Activated T-helper 1 cell treated with anti-CD3 and anti-CD28 coated beads, Interleukin-12 subunit alpha, Interleukin-12 subunit beta, Interleukin-2, Interleukin-4 antibody, amounts not matched to agents 30 ng/mL and 10 ng/mL and 1 ng/mL, durations not matched to agents 14 hours and 24 hours and 36 hours (primary cell): ENCODE data around the gene ERBB2. TPM values are rescaled to one million over a fixed set of nuclear protein-coding genes. Genes with fewer than 3 reads are reported as not detected.

Experiments
- DNase-seq: peaks from one replicate; pipeline ENCODE4 v3.0.0; 2021; ENCODE audit warnings: low spot score
- H3K27ac Mint-ChIP-seq: one replicate; pipeline ENCODE4 v1.8.0; 2021; ENCODE audit warnings: mild to moderate bottlenecking, mixed read lengths
- H3K27me3 Mint-ChIP-seq: one replicate; pipeline ENCODE4 v1.8.0; 2022; ENCODE audit warnings: mild to moderate bottlenecking, moderate library complexity, mixed read lengths; ENCODE audit not compliant: insufficient read depth
- H3K36me3 Mint-ChIP-seq: one replicate; pipeline ENCODE4 v1.8.0; 2021; ENCODE audit warnings: low read depth, mixed read lengths
- H3K4me1 Mint-ChIP-seq: one replicate; pipeline ENCODE4 v1.8.0; 2021; ENCODE audit warnings: low read depth, mixed read lengths
- H3K4me3 Mint-ChIP-seq: one replicate; pipeline ENCODE4 v1.8.0; 2021; ENCODE audit warnings: mild to moderate bottlenecking, moderate library complexity, mixed read lengths
- H3K9me3 Mint-ChIP-seq: one replicate; pipeline ENCODE4 v1.8.0; 2021; ENCODE audit warnings: mixed read lengths
- intact Hi-C: fragments of 100-400 bp; cut with micrococcal nuclease; formaldehyde crosslinking; loops from one replicate; pipeline ENCODE4 v1.15.1; 2024
- total RNA-seq: library from RNA; stranded (reverse); gene quantifications from 2 replicates; pipeline ENCODE4 v1.2.3, GENCODE V29; 2022

The ERBB2 gene
- 2.5 and 3.0 TPM in 2 replicates for total RNA-seq

DNA sequence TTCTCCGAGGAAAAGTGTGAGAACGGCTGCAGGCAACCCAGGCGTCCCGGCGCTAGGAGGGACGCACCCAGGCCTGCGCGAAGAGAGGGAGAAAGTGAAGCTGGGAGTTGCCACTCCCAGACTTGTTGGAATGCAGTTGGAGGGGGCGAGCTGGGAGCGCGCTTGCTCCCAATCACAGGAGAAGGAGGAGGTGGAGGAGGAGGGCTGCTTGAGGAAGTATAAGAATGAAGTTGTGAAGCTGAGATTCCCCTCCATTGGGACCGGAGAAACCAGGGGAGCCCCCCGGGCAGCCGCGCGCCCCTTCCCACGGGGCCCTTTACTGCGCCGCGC is at the start of gene ERBB2:
Gene ERBB2, plus strand, starts transcription at position 247 of the 330 bp plus-strand sequence. CDS start 175 bp downstream, outside the sequence.
- intact Hi-C loops, result no loop called here

DNA sequence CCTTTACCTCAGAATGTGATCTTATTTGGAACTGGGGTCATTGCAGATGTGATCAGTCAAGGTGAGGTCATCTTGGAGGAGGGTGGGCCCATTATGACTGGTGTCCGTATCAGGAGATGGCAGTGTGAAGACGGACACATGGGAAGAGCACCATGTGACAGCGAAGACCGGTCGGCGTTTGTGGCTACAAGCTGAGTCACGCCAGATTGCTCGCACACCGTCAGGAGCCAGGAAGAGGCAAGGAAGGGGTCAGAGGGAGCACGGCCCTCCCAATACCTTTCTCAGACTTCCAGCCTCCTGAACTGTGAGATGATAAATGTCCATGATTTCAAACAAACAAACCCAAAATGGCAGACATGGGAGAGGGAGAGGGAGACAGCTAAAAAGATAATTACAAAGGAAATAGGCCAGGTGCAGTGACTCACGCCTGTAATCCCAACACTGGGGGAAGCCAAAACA is 49.7 kb upstream of the ERBB2 start:
- intact Hi-C loops, result no loop called here
- Mint-ChIP-seq H3K4me3 (no peak overlapping the region), H3K36me3 (peaks cover 4% of the 10 kb centered on the region), H3K4me1 (no peaks in the 10 kb centered on the region), H3K9me3 (no peaks in the 10 kb centered on the region), H3K27ac (no peak overlapping the region), H3K27me3 (no peaks in the 10 kb centered on the region)
- DNase-seq, result no peak

More for the DNA sequence above, at the start of gene ERBB2:
- DNase-seq, result no peak
- Mint-ChIP-seq H3K27ac (no peak within 1 kb of the TSS), H3K36me3 (peaks cover 2% of the 10 kb centered on the region), H3K4me3 (no peak within 1 kb of the TSS), H3K27me3 (peaks cover 45% of the 10 kb centered on the region), H3K4me1 (peaks cover 7% of the 10 kb centered on the region), H3K9me3 (no peaks in the 10 kb centered on the region)

DNA sequence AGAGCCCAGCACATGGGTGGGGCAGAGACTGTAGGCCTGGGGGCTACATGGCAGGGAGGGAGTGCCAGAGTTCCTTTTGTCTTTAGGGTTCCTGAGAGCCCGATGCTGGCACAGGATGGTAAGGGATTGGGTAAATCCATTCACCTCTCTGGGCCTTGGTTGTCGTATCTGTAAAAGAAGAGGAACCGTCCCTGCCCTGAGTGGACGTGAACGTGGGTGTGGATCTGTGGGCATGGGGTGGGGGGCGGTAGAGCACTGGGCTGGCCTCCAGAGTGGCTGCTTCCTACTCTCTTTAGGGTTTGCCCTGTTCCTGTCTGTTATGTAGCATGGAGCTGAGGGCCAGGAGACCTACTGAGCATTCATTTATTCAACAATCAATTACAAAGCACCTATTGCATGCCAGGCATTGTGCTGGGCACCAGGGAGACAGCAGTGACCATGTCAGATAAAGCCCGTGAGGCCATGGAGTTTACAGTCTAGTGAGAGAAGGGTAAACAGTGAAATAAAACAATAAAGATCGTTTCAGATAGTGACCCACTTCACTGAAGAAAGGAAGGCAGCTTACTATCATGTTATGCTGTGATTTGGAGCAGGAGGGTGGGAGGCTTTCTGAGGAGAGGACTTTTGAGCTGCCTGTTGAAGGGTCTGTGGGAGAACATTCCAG is 47.8 kb upstream of the ERBB2 start:
- DNase-seq, result no peak
- Mint-ChIP-seq H3K27ac (no peak overlapping the region), H3K4me1 (no peaks in the 10 kb centered on the region), H3K9me3 (no peaks in the 10 kb centered on the region), H3K36me3 (peaks cover 6% of the 10 kb centered on the region), H3K27me3 (no peaks in the 10 kb centered on the region), H3K4me3 (no peak overlapping the region)
- intact Hi-C loops, result no loop called here

DNA sequence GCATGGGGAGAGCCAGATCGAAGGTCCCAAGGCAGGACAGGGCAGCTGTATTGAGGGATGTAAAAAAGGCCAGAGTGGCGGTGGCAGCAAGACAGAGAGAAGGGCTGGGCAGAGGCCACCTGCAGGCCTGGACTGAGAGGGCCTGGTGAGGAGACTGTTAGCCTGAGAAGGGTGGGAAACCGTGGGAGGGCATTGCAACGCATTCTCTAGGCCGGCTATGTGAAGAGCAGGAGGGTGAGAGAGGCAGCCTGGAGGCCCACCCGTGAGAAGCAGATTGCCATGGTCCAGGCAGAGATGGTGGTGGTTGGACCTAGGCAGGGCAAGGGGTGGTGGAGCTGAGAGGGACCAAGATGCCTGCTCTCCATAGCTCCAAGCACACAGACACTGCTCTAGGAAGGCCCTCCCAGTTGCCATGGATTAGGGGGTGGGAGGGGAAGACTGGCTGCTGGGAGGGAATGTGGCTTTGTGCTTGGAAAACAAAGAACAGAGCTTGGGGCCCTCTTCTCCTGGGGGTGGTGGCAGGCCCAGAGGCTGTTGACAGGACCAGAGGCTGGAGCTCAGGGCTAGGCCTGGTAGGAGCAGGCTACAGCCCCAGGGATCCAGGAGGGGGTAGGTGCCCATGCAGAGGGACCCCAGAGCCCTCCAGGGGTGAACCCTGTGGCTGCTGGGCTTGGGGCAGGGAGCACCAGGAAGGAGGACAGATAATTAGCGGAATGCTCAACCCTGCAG is 47.1 kb upstream of the ERBB2 start:
- H3K27ac Mint-ChIP-seq, result no peak overlapping the region
- no peaks in the 10 kb centered on the region for H3K27me3 Mint-ChIP-seq
- peaks cover 6% of the 10 kb centered on the region for H3K36me3 Mint-ChIP-seq
- DNase-seq, result no peak
- no peaks in the 10 kb centered on the region for H3K4me1 Mint-ChIP-seq
- H3K4me3 Mint-ChIP-seq, result no peak overlapping the region
- no peaks in the 10 kb centered on the region for H3K9me3 Mint-ChIP-seq
- intact Hi-C loops, result loop anchor here (1.0 kb wide), 1 partner anchor 30 kb away; no protein-coding TSS in a partner anchor

DNA sequence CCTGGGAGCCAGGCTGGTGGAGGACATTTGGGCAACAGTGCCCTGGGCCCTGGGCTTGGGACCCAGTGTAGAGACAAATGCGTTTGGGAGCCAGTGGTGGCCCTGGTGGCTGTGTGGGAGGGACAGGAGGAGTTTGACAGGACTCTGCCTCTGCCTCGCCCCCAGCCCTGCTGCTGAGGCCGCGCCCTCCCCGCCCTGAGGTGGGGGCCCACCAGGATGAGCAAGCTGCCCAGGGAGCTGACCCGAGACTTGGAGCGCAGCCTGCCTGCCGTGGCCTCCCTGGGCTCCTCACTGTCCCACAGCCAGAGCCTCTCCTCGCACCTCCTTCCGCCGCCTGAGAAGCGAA is 46.6 kb upstream of the ERBB2 start:
- intact Hi-C loops, result loop anchor here (1.0 kb wide), 1 partner anchor 31 kb away; no protein-coding TSS in a partner anchor
- Mint-ChIP-seq H3K4me1 (no peaks in the 10 kb centered on the region), H3K4me3 (no peak overlapping the region), H3K9me3 (no peaks in the 10 kb centered on the region), H3K27ac (no peak overlapping the region), H3K27me3 (no peaks in the 10 kb centered on the region), H3K36me3 (peaks cover 10% of the 10 kb centered on the region)
- no peak for DNase-seq

DNA sequence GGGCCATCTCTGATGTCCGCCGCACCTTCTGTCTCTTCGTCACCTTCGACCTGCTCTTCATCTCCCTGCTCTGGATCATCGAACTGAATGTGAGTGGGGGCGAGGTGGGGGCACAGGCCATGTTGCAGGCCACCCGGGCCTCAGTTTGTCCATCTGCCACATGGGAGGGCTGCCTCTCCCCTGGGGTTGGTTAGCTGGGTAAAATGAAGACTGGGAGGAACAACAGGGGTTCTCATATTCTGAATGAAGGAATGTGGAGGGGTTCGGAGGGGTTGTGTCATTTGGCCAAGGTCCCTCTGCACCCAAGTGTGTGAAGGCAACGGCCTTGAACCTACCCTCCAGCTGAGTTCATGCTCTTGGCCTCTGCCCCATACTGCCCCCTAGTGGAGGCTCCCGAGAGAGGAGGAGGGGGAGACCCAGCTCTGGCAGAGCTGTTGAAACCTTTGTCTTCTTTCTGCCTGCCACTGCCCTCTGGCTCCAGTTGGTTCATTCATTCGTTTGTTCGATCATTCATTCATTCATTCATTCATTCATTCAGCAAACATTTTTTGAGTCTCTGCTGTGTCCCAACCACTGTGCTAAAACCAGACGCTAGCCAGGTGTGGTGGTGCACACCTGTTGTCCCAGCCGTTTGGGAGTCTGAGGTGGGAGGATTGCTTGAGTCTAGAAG is 46.1 kb upstream of the ERBB2 start:
- Mint-ChIP-seq H3K36me3 (peaks cover 10% of the 10 kb centered on the region), H3K9me3 (no peaks in the 10 kb centered on the region), H3K4me1 (no peaks in the 10 kb centered on the region), H3K27ac (no peak overlapping the region), H3K4me3 (no peak overlapping the region), H3K27me3 (no peaks in the 10 kb centered on the region)
- intact Hi-C loops, result loop anchor here (1.0 kb wide), 1 partner anchor 31 kb away; no protein-coding TSS in a partner anchor
- DNase-seq, result peak; percentile 59

DNA sequence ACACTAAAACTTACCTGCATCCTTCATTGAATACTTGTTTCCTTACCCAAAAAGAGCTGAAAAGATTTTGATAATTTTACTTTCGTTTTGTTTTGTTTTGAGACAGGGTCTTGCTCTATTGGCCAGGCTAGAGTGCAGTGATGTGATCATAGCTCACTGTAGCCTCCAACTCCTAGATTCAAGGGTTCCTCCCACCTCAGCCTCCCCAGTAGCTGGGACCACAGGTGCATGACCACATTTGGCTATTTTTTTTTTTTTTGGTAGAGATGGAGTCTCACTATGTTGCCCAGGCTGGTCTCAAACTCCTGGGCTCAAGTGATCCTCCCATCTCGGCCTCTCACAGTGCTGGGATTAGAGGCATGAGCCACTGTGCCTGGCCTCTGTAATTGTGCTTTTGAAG is 44.8 kb upstream of the ERBB2 start:
- no peak for DNase-seq
- Mint-ChIP-seq H3K27ac (no peak overlapping the region), H3K27me3 (no peaks in the 10 kb centered on the region), H3K9me3 (no peaks in the 10 kb centered on the region), H3K4me3 (no peak overlapping the region), H3K4me1 (no peaks in the 10 kb centered on the region), H3K36me3 (peaks cover 8% of the 10 kb centered on the region)
- intact Hi-C loops, result no loop called here

DNA sequence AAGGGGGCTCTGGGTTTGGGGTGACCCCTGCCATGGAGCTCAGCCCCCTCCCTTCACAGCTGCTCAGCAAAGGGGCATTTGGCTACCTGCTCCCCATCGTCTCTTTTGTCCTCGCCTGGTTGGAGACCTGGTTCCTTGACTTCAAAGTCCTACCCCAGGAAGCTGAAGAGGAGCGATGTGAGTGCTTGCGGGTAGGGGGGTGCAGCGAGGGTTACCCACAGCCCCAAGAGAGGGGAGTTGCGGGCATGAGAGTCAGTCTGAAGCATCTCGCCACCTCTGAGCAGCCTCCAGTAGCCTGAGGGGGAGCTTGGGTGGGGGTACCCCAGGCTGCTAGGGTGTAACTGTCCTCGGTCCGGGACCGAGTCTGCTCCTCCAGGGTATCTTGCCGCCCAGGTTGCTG is 41.5 kb upstream of the ERBB2 start:
- H3K36me3 Mint-ChIP-seq, result peaks cover 14% of the 10 kb centered on the region
- H3K27me3 Mint-ChIP-seq, result no peaks in the 10 kb centered on the region
- no peaks in the 10 kb centered on the region for H3K4me1 Mint-ChIP-seq
- intact Hi-C loops, result no loop called here
- DNase-seq, result no peak
- H3K4me3 Mint-ChIP-seq, result no peak overlapping the region
- no peaks in the 10 kb centered on the region for H3K9me3 Mint-ChIP-seq
- no peak overlapping the region for H3K27ac Mint-ChIP-seq

DNA sequence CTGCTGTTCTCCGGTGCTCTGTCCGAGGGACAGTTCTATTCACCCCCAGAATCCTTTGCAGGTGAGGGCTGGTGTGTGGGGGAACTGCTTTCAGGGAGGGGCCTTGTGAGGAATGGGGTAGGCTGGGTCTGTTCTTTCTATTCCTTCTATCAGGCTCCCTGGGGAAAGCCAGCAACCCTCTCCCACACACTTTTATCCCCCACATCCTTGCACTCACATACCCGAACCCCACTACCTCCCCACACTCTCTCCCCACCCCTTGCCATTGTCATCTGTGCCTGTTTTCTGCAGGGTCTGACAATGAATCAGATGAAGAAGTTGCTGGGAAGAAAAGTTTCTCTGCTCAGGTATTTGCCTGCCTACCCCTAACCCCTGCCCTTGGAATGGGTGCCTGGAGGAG is 41.1 kb upstream of the ERBB2 start:
- Mint-ChIP-seq H3K4me3 (no peak overlapping the region), H3K27me3 (no peaks in the 10 kb centered on the region), H3K27ac (no peak overlapping the region), H3K4me1 (no peaks in the 10 kb centered on the region), H3K36me3 (peaks cover 14% of the 10 kb centered on the region), H3K9me3 (no peaks in the 10 kb centered on the region)
- intact Hi-C loops, result no loop called here
- no peak for DNase-seq

DNA sequence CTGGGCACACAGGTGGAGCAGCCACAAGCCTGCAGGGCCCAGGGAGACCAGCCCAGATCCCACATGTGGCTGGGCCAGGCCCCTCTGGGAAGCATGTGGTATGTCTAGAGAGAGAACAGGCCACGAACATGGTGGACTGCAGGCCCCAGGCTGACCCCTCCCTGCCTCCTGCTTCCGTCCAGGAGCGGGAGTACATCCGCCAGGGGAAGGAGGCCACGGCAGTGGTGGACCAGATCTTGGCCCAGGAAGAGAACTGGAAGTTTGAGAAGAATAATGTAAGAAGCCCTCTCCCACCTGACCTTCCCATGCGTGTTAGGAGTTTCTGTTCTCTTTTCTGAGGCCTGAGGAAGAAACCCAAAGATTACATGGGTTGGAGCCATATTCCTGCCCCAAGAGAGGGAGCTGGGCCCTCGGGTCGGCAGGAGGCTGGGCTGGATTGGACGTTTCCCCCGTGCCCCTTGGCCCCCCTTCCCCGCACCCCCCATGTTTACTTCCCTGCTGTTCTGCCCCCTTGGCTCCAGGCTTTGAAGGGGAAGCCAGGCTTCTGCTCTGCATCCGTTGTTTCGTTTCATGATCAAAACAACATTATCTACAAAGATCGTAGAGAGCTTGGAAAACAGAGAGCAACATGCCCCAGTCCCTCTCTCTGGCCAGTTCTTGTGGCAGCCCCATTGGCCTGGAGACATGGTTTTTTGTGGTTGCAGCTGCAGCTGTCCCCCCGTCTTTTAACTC is 40.4 kb upstream of the ERBB2 start:
- intact Hi-C loops, result no loop called here
- Mint-ChIP-seq H3K27me3 (no peaks in the 10 kb centered on the region), H3K4me1 (no peaks in the 10 kb centered on the region), H3K9me3 (no peaks in the 10 kb centered on the region), H3K4me3 (no peak overlapping the region), H3K27ac (no peak overlapping the region), H3K36me3 (peaks cover 14% of the 10 kb centered on the region)
- DNase-seq, result no peak

DNA sequence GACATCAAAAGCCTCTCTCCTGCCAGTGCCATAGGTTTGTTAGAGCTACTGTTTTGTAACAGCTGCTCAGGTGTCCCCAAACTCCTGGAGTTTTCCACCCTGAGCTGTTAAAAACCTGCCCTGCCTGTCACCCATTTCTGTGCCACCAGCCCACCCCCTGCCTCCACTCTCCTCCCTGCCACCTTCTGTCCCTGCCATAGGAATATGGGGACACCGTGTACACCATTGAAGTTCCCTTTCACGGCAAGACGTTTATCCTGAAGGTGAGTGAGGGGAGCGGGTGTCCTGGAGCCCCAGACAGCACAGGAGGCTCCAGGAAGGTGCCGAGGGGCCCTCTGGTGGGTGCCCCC is 39.9 kb upstream of the ERBB2 start:
- intact Hi-C loops, result no loop called here
- H3K27me3 Mint-ChIP-seq, result no peaks in the 10 kb centered on the region
- H3K36me3 Mint-ChIP-seq, result peaks cover 14% of the 10 kb centered on the region
- DNase-seq, result no peak
- no peaks in the 10 kb centered on the region for H3K4me1 Mint-ChIP-seq
- H3K27ac Mint-ChIP-seq, result no peak overlapping the region
- no peaks in the 10 kb centered on the region for H3K9me3 Mint-ChIP-seq
- no peak overlapping the region for H3K4me3 Mint-ChIP-seq

DNA sequence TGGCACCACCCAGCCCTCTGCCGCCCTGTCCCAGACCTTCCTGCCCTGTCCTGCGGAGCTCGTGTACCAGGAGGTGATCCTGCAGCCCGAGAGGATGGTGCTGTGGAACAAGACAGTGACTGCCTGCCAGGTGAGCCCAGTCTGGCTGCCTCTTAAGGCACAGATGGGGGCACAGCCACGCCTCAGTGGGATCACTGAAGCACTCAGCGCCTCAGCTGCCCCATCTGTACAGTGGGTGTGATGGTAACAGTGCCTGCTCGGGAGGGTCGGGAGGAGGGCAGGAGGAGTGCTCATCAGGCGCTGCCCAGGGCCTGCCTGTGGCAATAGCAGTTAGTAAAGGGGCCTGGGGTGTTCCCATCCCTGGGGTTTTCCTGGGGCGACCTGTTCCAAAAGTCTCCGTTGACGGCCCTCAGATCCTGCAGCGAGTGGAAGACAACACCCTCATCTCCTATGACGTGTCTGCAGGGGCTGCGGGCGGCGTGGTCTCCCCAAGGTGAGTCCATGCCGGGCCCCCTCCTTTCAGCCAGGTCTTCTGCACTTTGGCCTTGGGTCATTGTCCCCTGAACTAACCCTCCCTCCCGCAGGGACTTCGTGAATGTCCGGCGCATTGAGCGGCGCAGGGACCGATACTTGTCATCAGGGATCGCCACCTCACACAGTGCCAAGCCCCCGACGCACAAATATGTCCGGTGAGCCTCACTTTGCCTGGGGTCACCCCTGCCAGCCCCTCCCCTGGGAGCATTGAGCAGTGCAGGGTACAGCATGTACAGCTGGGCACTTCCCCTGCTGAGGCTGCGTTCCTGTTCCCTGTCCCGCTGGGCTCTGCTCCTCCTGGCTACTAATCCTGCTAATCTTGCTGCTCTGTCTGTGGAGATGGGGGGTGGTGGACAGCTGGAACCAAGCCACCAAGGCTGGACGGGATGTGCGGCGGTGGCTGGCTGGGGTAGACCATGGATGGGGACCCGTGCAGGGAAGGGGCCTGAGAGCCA is 39.2 kb upstream of the ERBB2 start:
- intact Hi-C loops, result no loop called here

More for the DNA sequence above, 39.2 kb upstream of the ERBB2 start:
- H3K36me3 Mint-ChIP-seq, result peaks cover 12% of the 10 kb centered on the region
- H3K27me3 Mint-ChIP-seq, result no peaks in the 10 kb centered on the region
- no peak overlapping the region for H3K27ac Mint-ChIP-seq
- no peaks in the 10 kb centered on the region for H3K9me3 Mint-ChIP-seq
- DNase-seq, result no peak
- no peak overlapping the region for H3K4me3 Mint-ChIP-seq
- no peaks in the 10 kb centered on the region for H3K4me1 Mint-ChIP-seq
